ENCODE measurements around the gene SPINK13. TPM values are rescaled to one million over a fixed set of nuclear protein-coding genes. Genes with fewer than 3 reads are reported as not detected.

The SPINK13 gene
- total RNA-seq, 2 experiments from 2014 or later: not detected

DNA sequence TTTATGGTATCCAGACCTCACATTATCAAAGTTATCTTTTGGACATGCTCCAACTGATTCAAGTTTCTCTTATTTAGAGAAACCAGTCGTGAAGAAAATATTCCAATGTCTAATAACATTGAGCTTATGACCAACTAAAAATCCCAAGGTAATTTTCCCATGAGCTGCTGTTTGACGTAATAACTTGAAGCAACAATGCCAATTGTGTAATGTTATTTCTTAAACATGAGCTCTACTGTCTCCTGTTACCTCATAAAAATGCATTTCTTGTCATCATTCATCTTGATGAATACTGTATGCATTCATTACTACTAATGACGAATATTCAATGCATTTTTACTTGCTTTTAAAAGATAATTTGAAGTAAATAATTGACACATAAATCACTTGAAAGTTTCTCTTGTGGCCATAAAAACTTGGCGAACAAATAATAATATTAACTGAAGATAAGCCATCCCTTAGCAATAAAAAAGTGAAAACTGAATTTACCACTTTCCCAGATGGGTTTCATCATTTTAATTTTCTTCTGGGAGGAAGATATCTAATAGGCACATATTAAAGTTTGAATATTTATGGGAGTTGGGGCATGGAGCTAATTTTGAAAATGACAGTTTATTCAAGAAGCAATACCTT lies 30.7 kb upstream of the SPINK13 start:
- Mint-ChIP-seq H3K27ac (no peak overlapping the region), H3K4me3 (no peak overlapping the region), H3K9me3 (no peaks in the 10 kb centered on the region), H3K4me1 (ENCODE audit: low read depth) (no peaks in the 10 kb centered on the region), H3K27me3 (peaks cover 5% of the 10 kb centered on the region), H3K36me3 (ENCODE audit: low read depth) (no peaks in the 10 kb centered on the region)
- Histone ChIP-seq H3K4me1 (ENCODE audit: insufficient read depth, low read length) (no peaks in the 10 kb centered on the region), H3K9me3 (ENCODE audit: control insufficient read depth in 1 of 2, insufficient read depth in 1 of 2, low read length in 2 of 2) (no peaks in the 10 kb centered on the region), H3K36me3 (ENCODE audit: insufficient read depth, low read length) (no peaks in the 10 kb centered on the region), H3K27me3 (ENCODE audit: control insufficient read depth in 1 of 2, insufficient read depth in 2 of 2, low read length in 2 of 2) (no peaks in the 10 kb centered on the region), H3K27ac (ENCODE audit: low read depth in 1 of 2, low read length in 2 of 2) (no peak overlapping the region), H3K4me3 (ENCODE audit: low read length) (no peak overlapping the region)
- TF ChIP-seq, protein P1, sequence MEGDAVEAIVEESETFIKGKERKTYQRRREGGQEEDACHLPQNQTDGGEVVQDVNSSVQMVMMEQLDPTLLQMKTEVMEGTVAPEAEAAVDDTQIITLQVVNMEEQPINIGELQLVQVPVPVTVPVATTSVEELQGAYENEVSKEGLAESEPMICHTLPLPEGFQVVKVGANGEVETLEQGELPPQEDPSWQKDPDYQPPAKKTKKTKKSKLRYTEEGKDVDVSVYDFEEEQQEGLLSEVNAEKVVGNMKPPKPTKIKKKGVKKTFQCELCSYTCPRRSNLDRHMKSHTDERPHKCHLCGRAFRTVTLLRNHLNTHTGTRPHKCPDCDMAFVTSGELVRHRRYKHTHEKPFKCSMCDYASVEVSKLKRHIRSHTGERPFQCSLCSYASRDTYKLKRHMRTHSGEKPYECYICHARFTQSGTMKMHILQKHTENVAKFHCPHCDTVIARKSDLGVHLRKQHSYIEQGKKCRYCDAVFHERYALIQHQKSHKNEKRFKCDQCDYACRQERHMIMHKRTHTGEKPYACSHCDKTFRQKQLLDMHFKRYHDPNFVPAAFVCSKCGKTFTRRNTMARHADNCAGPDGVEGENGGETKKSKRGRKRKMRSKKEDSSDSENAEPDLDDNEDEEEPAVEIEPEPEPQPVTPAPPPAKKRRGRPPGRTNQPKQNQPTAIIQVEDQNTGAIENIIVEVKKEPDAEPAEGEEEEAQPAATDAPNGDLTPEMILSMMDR (IDR thresholded peaks at IDR 0.05): no peak
- intact Hi-C loops (cut with DNase I, micrococcal nuclease): no loop called here
- ChIA-PET CTCF (no interaction called here), POLR2A (no interaction called here)
- no peak for ATAC-seq (ENCODE audit: poor library complexity)
- DNase-seq: no peak

DNA sequence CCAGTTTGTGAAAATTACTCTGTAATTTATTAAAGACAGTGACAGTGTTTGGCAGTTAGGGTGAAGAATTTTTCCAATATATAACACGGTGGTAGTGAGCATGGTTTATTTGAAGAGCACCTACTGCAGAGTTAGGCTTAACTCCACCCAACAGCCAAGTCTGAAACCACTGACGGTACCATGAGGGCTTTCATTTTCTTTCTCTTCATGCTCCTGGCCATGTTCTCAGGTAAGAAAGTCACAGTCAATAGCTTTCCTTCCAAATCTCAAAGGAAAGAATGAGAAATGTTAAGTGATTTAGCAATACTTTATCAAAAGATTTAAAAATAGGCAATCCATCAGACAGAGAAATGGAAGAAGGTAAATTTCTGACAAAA lies 30.2 kb upstream of the SPINK13 start, which contains the start of gene MARCOL:
TSS of gene MARCOL (plus strand) at position 108 of the 377 bp plus-strand sequence. CDS start at position 181, 73 bp downstream.
- Histone ChIP-seq H3K27ac (ENCODE audit: low read depth in 1 of 2, low read length in 2 of 2) (no peak within 1 kb of the TSS), H3K4me3 (ENCODE audit: low read length) (no peak within 1 kb of the TSS), H3K36me3 (ENCODE audit: insufficient read depth, low read length) (no peaks in the 10 kb centered on the region), H3K4me1 (ENCODE audit: insufficient read depth, low read length) (no peaks in the 10 kb centered on the region), H3K27me3 (ENCODE audit: control insufficient read depth in 1 of 2, insufficient read depth in 2 of 2, low read length in 2 of 2) (no peaks in the 10 kb centered on the region), H3K9me3 (ENCODE audit: control insufficient read depth in 1 of 2, insufficient read depth in 1 of 2, low read length in 2 of 2) (no peaks in the 10 kb centered on the region)
- Mint-ChIP-seq H3K4me1 (ENCODE audit: low read depth) (no peaks in the 10 kb centered on the region), H3K36me3 (ENCODE audit: low read depth) (no peaks in the 10 kb centered on the region), H3K9me3 (no peaks in the 10 kb centered on the region), H3K4me3 (no peak within 1 kb of the TSS), H3K27me3 (peaks cover 5% of the 10 kb centered on the region), H3K27ac (no peak within 1 kb of the TSS)
- DNase-seq (no peak), ATAC-seq (ENCODE audit: poor library complexity) (no peak)
- CTCF ChIA-PET: no interaction called here
- TF ChIP-seq, protein P1 (IDR thresholded peaks at IDR 0.05): no peak
- POLR2A ChIA-PET: no interaction called here
- intact Hi-C loops (cut with DNase I, micrococcal nuclease): no loop called here

DNA sequence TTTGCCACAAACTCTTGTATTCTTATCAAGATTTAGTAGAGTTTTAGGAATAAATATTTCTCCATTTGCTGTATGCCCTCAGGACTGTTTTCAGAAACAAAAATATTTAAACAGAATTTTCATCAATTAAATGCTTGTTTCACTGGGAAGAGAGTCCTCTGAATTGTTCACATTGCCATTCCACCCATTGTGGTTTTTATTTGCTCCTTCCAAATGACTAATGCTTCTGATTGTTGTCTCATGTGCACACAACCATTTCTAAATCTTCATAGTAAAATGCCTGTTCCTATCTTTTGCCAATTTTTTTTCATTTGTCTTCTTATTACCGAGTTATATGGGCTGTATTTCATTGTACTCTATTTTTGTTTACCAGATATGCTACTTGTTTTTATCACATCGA lies 19.7 kb upstream of the SPINK13 start:
- intact Hi-C loops (cut with DNase I, micrococcal nuclease): no loop called here
- TF ChIP-seq, protein P1 (IDR thresholded peaks at IDR 0.05): no peak
- ChIA-PET CTCF (no interaction called here), POLR2A (no interaction called here)
- Mint-ChIP-seq H3K27me3 (peaks cover 8% of the 10 kb centered on the region), H3K36me3 (ENCODE audit: low read depth) (no peaks in the 10 kb centered on the region), H3K9me3 (peaks cover 8% of the 10 kb centered on the region), H3K4me3 (no peak overlapping the region), H3K27ac (no peak overlapping the region), H3K4me1 (ENCODE audit: low read depth) (no peaks in the 10 kb centered on the region)
- ATAC-seq (ENCODE audit: poor library complexity) (no peak), DNase-seq (no peak)
- H3K4me3 ChIP-seq (ENCODE audit: low read length): no peak overlapping the region
- H3K27me3 ChIP-seq (ENCODE audit: control insufficient read depth in 1 of 2, insufficient read depth in 2 of 2, low read length in 2 of 2): no peaks in the 10 kb centered on the region
- H3K9me3 ChIP-seq (ENCODE audit: control insufficient read depth in 1 of 2, insufficient read depth in 1 of 2, low read length in 2 of 2): peaks cover 0 to 6% of the 10 kb centered on the region in 2 experiments
- no peaks in the 10 kb centered on the region for H3K36me3 ChIP-seq (ENCODE audit: insufficient read depth, low read length)
- no peaks in the 10 kb centered on the region for H3K4me1 ChIP-seq (ENCODE audit: insufficient read depth, low read length)
- H3K27ac ChIP-seq (ENCODE audit: low read depth in 1 of 2, low read length in 2 of 2): no peak overlapping the region
